ENCODE results near the gene USP6NL.
"Not testable (repeated sequence)": the region's sequence is repeated elsewhere in the genome, so short reads cannot be mapped to it uniquely, and the experiment has no call there.

USP6NL gene

DNA sequence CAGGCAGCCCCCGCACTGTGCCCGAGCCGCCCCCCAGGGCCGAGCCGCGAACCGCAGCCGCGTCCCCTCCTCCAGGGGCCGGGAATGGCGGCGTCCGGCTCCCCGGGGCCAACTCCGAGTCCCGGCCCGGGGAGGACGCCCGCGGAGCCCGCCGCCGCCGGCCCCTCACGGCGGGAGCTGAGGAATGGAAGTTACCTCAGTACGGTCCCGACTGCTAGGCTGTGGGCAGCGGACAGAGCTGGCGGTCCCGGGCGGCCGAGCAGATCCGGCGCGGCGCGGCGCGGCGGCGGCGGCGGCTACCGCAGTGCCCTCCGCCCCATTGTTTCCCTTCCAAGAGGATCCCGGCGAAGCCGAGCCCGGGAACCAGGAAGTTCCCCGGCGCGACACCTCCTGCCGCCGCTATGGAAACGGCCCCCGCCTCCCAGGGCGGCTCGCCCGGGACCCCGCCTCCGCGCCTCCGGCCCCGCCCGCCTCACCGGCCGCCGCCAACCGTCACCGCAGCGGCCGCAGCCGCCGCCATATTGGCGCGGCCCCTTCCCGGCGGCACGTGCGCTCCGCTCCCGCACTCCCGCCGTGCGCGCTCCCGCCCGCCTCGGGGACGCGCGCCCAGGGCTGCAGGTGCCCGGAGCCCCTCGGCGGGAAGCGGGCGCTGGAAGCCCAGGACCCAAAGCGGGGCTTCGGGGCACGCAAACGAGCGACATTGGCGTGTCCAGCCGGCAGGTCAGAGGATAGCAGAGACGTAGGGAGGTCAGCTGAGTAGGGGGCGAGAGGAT is at the start of gene USP6NL:
Gene USP6NL, minus strand, starts transcription at position 403 of the 773 bp plus-strand sequence. CDS start 14,016 bp downstream, outside the sequence.
- DNase-seq (ENCODE audit: low spot score) = peak; percentile 95

DNA sequence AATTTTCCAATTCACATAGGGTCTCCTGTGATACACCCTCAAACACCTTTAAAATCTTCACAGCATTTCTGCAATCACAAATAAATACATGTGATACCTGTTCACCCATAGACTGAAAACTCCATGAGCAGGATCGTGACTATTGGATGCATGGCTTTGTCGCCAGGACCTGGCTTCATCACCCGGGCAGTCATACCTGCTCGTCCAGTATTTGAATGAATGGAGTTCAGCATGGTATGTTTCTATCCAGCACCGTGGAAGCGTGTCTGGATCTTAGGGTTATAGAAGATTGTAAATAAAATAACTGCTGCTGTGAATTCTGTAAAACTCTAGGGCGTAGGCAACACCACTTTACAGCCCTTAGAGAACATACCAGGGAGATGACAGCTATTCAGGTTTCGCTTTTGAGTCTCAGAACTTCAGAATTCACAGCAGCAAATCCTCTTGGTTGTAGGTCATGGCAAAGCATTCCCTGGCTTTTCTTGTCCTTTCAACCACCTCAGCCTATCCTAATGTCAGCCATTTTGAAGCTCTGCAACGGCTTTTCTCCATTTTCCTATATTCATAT is 47.4 kb upstream of the USP6NL start:
- DNase-seq (ENCODE audit: low spot score) = no peak

GRCh38 chr10:11655836-11656235 is 44.4 kb upstream of the USP6NL start:
- DNase-seq (ENCODE audit: low spot score) = no peak

DNA sequence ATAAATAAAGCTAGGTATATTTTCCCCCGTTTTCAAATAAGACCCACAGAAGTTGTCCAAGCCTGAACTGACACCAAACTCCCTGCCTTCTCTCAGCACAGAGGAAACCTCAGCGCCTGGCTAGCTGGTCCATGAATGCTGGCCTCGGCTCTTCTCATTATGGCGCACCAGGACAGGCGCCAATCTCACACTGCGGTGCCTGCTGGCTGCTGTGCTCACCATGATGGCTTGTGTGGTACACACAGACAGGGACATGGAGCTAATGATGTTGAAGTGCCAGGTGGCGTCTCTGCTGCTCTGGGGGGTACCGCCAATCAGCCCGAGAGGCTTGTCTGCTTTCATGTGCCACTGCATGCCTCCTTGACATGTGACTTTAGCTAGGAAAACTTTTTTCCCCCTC is 43.2 kb upstream of the USP6NL start:
- DNase-seq (ENCODE audit: low spot score) = no peak

DNA sequence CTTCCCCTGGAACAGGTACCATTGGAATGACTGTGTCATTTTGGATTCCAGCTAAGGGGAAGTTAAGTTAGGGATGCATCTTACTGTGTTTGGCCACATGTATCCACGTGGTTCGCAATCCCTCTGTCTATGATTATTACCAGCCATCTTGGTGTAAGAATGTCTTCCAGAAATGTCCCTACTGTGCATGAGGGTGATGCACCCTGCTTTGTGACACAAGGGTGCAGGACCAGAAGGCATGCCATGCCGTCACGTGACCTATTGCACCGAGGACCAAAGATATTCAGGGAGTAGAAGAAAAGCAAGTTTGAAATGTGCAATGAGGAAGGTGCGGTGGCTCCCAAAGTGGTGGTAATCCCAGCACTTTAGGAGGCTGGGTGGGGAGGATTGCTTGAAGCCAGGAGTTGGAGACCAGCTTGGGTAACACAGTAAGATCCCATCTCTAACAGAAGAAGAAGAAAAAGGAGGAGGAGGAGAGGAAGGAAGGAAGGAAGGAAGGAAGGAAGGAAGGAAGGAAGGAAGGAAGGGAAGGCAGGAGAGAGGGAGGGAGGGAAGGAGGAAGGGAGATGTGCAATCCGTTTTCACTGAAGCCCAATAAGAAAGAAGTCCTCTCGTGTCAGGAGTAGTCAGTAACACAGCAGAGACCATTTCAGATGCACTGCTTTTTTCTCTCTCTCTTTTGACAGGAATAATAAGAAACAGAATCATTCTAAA is 42.5 kb upstream of the USP6NL start:
- no peak for DNase-seq (ENCODE audit: low spot score)

- DNase-seq (ENCODE audit: low spot score) = no peak
Measured at GRCh38 chr10:11647676-11648075, 36.2 kb upstream of the USP6NL start.

- DNase-seq (ENCODE audit: low spot score) = no peak
Measured at GRCh38 chr10:11646450-11646849, 35.0 kb upstream of the USP6NL start.

DNA sequence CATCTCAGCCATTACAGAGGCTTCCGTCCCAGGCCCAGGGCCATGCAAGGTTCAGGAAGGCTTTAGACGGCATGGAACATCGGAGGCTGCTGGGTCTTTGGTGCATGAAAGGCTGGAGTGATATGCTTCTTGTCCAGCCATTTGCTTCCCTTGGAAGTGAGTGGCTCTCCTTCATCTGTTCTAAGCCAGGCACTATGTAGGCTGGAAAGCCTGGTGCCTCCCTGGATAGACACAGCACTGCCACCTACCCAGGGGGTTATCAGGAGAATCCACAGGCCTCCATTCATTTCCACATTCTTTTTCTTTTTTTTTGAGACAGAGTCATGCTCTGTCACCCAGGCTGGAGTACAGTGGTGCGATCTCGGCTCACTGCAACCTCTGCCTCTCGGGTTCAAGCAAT is 31.6 kb upstream of the USP6NL start:
- no peak for DNase-seq (ENCODE audit: low spot score)

DNA sequence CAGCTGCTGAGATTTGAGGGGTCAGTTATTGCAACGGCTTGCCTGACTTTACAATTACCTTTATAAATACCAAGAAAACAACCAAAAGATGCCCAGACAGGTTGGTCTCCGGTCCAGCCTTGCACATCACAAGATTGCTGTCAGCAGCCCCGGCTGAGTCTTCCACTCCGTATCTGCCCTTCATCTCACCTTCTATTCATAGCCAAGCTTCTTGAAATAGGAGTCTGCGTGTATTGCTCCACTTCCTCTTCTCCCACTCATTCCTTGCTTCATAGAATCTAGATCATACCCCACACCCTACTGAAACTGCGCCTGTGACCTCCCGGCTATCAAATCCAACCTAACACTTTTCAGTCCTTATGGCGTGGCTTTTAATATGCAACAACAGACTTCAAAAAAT is 31.1 kb upstream of the USP6NL start:
- DNase-seq (ENCODE audit: low spot score) = no peak

GRCh38 chr10:11639849-11640764 is 28.7 kb upstream of the USP6NL start:
- no peak for DNase-seq (ENCODE audit: low spot score)

DNA sequence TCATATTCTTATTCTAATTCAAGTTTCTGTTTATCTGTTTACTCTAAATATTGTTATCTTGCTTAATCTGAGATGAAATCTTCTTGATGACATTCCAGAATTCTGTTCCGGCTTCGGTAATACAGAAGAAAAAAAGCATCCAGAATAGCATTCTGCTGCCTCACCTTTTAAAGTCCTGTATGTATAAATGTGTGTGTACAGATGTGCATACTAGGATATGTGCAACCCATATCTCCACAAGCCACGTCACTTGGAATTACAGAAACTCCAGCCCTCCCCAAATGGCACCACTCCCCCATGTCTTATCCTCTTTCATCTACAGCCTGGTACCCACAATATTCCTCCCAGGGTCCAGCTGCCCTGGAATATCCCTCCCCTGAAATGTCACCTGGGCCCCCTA is 27.9 kb upstream of the USP6NL start:
- no peak for DNase-seq (ENCODE audit: low spot score)

DNA sequence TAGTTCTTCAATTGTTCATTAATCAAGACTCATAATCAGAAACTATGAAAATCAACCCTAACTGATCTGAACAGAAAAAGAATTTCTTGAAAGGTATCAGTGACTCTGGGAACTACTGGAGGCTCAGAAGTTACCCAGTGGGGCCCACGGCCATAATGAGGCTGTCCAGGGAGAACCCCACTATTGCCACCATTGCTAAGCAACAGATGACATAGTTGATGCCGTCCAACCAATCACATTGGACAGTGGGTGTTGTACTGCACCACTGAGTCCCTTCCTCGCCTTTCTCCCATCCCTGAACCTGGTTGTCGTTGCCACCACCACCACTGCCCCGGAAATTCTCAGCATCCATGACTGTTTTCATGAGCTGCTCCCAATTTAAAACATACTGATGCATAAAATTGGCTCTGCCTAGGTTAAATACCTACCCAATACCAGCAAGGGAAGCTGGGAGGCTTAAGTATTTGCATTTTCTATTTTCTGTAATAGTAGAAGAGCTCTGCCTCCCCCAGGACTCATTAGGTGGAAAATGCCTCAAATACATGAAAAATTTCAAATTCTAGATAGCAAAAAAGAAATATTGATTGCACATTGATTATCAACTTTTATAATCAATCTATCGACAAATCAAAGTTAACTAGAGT is 26.7 kb upstream of the USP6NL start:
- DNase-seq (ENCODE audit: low spot score) = no peak

DNA sequence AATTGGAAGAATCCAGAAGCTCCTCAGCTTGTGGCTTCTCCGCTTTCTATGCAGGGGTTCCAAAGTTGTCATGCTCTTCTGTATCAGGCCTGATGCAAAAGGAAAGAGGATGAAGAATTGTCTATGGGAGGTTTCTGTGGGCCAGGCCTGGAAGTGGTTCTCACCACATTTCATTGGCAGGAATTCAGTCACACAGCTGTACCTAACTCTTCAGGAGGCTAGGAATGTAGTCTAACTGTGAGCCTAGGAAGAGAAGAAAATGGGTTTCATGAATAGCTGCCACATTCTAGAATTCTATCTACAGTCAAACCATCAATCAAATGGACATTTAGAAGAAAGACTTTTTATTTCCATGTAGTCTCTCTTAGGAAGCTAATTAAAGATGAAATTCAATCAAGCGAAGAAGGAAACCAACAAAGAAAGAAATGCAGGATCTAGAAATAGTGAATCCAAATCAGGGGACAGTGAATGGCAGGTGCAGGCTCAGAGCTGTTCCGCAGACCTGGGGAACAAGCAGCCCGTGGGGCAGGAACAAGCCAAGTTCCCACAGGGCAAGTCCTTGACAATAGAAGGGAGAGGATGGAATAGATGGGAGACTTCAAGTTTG is 25.4 kb upstream of the USP6NL start:
- no peak for DNase-seq (ENCODE audit: low spot score)

- DNase-seq (ENCODE audit: low spot score) = no peak
Measured at GRCh38 chr10:11631890-11632587, 20.6 kb upstream of the USP6NL start.

DNA sequence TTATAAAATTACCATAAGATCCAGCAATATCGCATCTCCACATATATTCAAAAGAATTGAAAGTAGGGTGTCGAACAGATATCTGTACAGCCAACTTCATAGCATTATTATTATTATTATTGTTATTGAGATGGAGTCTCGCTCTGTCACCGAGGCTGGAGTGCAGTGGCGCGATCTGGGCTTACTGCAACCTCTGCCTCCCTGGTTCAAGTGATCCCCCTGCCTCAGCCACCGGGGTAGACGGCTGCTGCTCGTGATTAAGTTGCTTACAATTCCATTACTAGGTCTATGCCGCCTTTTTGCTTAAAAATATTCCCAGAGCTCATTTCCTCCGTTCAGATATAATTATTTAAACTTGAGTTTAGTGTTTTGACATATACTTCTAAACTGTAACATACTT is 19.8 kb upstream of the USP6NL start:
- no peak for DNase-seq (ENCODE audit: low spot score)

GRCh38 chr10:11629731-11630130 is 18.3 kb upstream of the USP6NL start:
- no peak for DNase-seq (ENCODE audit: low spot score)

DNA sequence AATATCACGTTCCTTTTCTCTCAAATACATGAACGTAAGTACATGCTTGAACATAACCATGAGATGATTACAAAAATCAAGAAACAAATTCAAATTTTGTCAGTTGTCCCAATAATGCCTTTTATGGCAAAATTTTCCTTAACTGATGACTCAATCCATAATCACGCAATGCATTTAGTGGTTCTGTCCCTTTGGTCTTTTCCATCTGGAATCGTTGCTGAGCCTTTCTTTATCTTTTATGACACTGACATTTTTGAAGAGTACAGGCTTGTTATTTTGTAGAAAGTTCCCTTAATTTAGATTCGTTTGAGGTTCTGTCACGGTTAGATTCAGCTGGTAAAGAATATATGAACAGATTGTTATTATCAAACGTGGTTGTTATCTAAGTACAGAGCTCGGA is 16.5 kb upstream of the USP6NL start:
- DNase-seq (ENCODE audit: low spot score) = not testable (repeated sequence)

DNA sequence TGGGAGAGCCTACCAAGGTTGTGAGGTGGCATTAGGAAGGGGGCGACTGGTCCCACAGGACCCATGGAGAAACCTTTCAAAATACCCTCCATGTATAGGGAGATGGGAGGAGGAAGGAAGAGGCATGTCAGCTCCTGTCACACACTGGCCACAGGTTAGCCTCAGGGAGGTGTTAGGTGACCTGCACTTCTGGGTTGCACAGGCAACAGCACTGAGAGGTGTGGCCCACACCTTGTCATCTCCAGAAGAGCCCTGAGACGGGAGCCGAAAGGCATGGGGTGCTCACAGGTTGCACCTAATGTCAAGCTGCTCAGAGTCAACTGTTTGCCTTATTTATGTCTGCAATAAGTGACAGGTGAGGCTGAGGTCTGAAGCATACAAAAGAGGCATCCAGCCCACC is 14.6 kb upstream of the USP6NL start:
- no peak for DNase-seq (ENCODE audit: low spot score)

DNA sequence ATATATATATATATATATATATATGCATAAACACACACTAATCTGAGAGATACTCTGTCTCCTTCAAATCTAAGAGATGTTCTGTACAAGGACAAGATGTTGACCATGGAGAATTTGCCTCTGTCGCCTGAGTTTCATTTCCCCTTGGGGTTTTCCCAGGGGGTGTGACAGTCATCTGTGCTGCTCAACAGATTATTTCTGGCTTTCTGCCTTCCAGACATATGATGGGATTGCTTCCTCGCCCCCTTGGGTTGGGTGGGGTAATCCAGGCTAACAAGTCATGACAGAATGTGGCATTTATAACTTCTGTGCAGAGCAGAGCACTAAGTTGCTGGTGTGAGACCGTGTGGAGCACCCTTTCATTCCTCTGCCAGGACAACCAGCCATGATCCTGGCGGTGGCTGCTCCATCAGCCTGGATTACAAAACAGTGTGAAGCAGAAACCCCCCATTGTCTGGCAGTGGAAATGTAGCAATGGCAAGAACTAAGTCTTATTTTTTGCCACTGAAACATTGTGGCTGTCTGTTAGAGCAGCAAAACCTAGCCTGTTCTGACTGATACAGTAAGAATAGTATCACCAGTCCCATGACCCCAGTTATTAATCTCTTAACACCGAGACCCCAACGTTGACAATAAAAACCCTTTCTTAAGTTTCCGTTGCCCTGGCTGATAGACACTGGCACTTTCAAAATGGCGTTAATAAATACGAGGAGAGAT is 13.7 kb upstream of the USP6NL start:
- no peak for DNase-seq (ENCODE audit: low spot score)

- DNase-seq (ENCODE audit: low spot score) = no peak
Measured at GRCh38 chr10:11617233-11617632, 5.8 kb upstream of the USP6NL start.

Measured in AG08396 (cell line).